Measurements from ENCODE around the gene MYL1.

DNA sequence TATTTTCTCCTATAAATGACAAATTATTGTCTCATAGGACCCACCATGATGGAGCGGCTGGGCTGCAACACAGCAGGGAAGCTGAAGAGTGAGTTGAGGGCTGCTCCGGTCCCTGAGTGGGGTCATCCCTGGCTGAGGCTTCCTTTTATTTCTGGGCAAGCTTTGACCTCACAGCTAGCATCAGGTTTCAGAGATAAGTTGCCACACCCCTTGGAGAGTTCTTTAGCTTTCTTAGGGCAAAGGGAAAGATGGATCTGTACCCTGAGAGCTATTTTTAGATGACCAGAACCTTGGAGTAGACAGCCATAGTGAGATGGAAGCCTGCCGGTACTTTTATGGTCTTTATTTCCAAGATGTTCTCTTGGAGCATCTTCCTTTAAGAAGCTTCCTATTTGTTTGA, 11.5 kb downstream of the MYL1 start:
- no peak for TF ChIP-seq EZH2 (IDR thresholded peaks at IDR 0.05; ENCODE audit: insufficient read depth, poor library complexity, severe bottlenecking)
- no peak for TF ChIP-seq EZH2phosphoT487 (IDR thresholded peaks at IDR 0.05; ENCODE audit: insufficient read depth, low read depth)
